Activated T-cell treated with anti-CD3 and anti-CD28 coated beads for 4 hours (primary cell): Measurements from ENCODE around the gene WDR89.
"Not testable (repeated sequence)": the region's sequence is repeated elsewhere in the genome, so short reads cannot be mapped to it uniquely, and the experiment has no call there.

ENCODE experiments used
- DNase-seq: peaks from one replicate; pipeline ENCODE4 v3.0.0-alpha.2; 2020

WDR89 gene

GRCh38 chr14:63641473-63642228, at the start of gene WDR89:
TSS of gene WDR89 (minus strand) at chr14:63641871. CDS start at chr14:63599942, 41,929 bp downstream.
- DNase-seq: peak; percentile 91

GRCh38 chr14:63689132-63689531, 47.5 kb upstream of the WDR89 start:
- no peak for DNase-seq

GRCh38 chr14:63686926-63687325, 45.3 kb upstream of the WDR89 start:
- no peak for DNase-seq

- DNase-seq: no peak
Observed at GRCh38 chr14:63685401-63685800, 43.7 kb upstream of the WDR89 start.

GRCh38 chr14:63682727-63683593, 41.3 kb upstream of the WDR89 start:
- DNase-seq: no peak

- DNase-seq: no peak
Observed at GRCh38 chr14:63678536-63678935, 36.9 kb upstream of the WDR89 start.

- DNase-seq: no peak
Observed at GRCh38 chr14:63677891-63678379, 36.3 kb upstream of the WDR89 start.

- DNase-seq: no peak
Observed at GRCh38 chr14:63676615-63677014, 34.9 kb upstream of the WDR89 start.

- DNase-seq: no peak
Observed at GRCh38 chr14:63673886-63674497, 32.3 kb upstream of the WDR89 start.

GRCh38 chr14:63673255-63673654, 31.6 kb upstream of the WDR89 start:
- DNase-seq: no peak

- no peak for DNase-seq
Observed at GRCh38 chr14:63672417-63673180, 30.9 kb upstream of the WDR89 start.

GRCh38 chr14:63671987-63672386, 30.3 kb upstream of the WDR89 start:
- no peak for DNase-seq

- no peak for DNase-seq
Observed at GRCh38 chr14:63670692-63671091, 29.0 kb upstream of the WDR89 start.

- no peak for DNase-seq
Observed at GRCh38 chr14:63666335-63666734, 24.7 kb upstream of the WDR89 start.

GRCh38 chr14:63663428-63664341, 22.0 kb upstream of the WDR89 start:
- DNase-seq: no peak

GRCh38 chr14:63662776-63663175, 21.1 kb upstream of the WDR89 start:
- no peak for DNase-seq

- not testable (repeated sequence) for DNase-seq
Observed at GRCh38 chr14:63661881-63662280, 20.2 kb upstream of the WDR89 start.

- no peak for DNase-seq
Observed at GRCh38 chr14:63659726-63660125, 18.1 kb upstream of the WDR89 start.

- no peak for DNase-seq
Observed at GRCh38 chr14:63656194-63656593, 14.5 kb upstream of the WDR89 start.

GRCh38 chr14:63654936-63655335, 13.3 kb upstream of the WDR89 start:
- no peak for DNase-seq

GRCh38 chr14:63654346-63654745, 12.7 kb upstream of the WDR89 start:
- DNase-seq: no peak

- DNase-seq: no peak
Observed at GRCh38 chr14:63652406-63652805, 10.7 kb upstream of the WDR89 start.
